ENCODE measurements around the gene NDUFS6. TPM values are rescaled to one million over a fixed set of nuclear protein-coding genes. Genes with fewer than 3 reads are reported as not detected.

The NDUFS6 gene
- polyA plus RNA-seq, 1 donor = 52.8 TPM

- Histone ChIP-seq H3K9me3 (ENCODE audit: control insufficient read depth, low read depth, low read length) (no peaks in the 10 kb centered on the region), H3K4me1 (ENCODE audit: control insufficient read depth, insufficient read depth, low read length) (no peaks in the 10 kb centered on the region), H3K36me3 (ENCODE audit: control insufficient read depth, insufficient read depth, low read length) (no peaks in the 10 kb centered on the region), H3K4me3 (ENCODE audit: low read length) (no peak overlapping the region), H3K27ac (ENCODE audit: low read length) (no peak overlapping the region), H3K27me3 (ENCODE audit: control insufficient read depth, insufficient read depth, low read length) (peaks cover 77% of the 10 kb centered on the region)
- DNase-seq = no peak
- WGBS (ENCODE audit: insufficient coverage, low lambda C conversion rate) = no CpG with 5 or more reads among the region's 17 CpGs
Observed at GRCh38 chr5:1855596-1855995, 54.4 kb downstream of the NDUFS6 start.

GRCh38 chr5:1856596-1857255 lies 55.5 kb downstream of the NDUFS6 start:
- no peaks in the 10 kb centered on the region for H3K9me3 ChIP-seq (ENCODE audit: control insufficient read depth, low read depth, low read length)
- no peaks in the 10 kb centered on the region for H3K4me1 ChIP-seq (ENCODE audit: control insufficient read depth, insufficient read depth, low read length)
- WGBS (ENCODE audit: insufficient coverage, low lambda C conversion rate) = no CpG with 5 or more reads among the region's 49 CpGs
- no peak overlapping the region for H3K4me3 ChIP-seq (ENCODE audit: low read length)
- H3K27ac ChIP-seq (ENCODE audit: low read length) = no peak overlapping the region
- no peaks in the 10 kb centered on the region for H3K36me3 ChIP-seq (ENCODE audit: control insufficient read depth, insufficient read depth, low read length)
- DNase-seq = no peak
- H3K27me3 ChIP-seq (ENCODE audit: control insufficient read depth, insufficient read depth, low read length) = peaks cover 69% of the 10 kb centered on the region

- no peaks in the 10 kb centered on the region for H3K36me3 ChIP-seq (ENCODE audit: control insufficient read depth, insufficient read depth, low read length)
- no peak overlapping the region for H3K4me3 ChIP-seq (ENCODE audit: low read length)
- WGBS (ENCODE audit: insufficient coverage, low lambda C conversion rate) = no CpG with 5 or more reads among the region's 32 CpGs
- no peaks in the 10 kb centered on the region for H3K4me1 ChIP-seq (ENCODE audit: control insufficient read depth, insufficient read depth, low read length)
- H3K27ac ChIP-seq (ENCODE audit: low read length) = no peak overlapping the region
- peaks cover 69% of the 10 kb centered on the region for H3K27me3 ChIP-seq (ENCODE audit: control insufficient read depth, insufficient read depth, low read length)
- DNase-seq = no peak
- no peaks in the 10 kb centered on the region for H3K9me3 ChIP-seq (ENCODE audit: control insufficient read depth, low read depth, low read length)
Observed at GRCh38 chr5:1857256-1857600, 56.0 kb downstream of the NDUFS6 start.

- H3K9me3 ChIP-seq (ENCODE audit: control insufficient read depth, low read depth, low read length) = no peaks in the 10 kb centered on the region
- H3K27ac ChIP-seq (ENCODE audit: low read length) = no peak overlapping the region
- no peaks in the 10 kb centered on the region for H3K36me3 ChIP-seq (ENCODE audit: control insufficient read depth, insufficient read depth, low read length)
- peaks cover 70% of the 10 kb centered on the region for H3K27me3 ChIP-seq (ENCODE audit: control insufficient read depth, insufficient read depth, low read length)
- H3K4me3 ChIP-seq (ENCODE audit: low read length) = no peak overlapping the region
- H3K4me1 ChIP-seq (ENCODE audit: control insufficient read depth, insufficient read depth, low read length) = no peaks in the 10 kb centered on the region
- DNase-seq = no peak
- no CpG with 5 or more reads among the region's 16 CpGs for WGBS (ENCODE audit: insufficient coverage, low lambda C conversion rate)
Observed at GRCh38 chr5:1858436-1858835, 57.2 kb downstream of the NDUFS6 start.

DNA sequence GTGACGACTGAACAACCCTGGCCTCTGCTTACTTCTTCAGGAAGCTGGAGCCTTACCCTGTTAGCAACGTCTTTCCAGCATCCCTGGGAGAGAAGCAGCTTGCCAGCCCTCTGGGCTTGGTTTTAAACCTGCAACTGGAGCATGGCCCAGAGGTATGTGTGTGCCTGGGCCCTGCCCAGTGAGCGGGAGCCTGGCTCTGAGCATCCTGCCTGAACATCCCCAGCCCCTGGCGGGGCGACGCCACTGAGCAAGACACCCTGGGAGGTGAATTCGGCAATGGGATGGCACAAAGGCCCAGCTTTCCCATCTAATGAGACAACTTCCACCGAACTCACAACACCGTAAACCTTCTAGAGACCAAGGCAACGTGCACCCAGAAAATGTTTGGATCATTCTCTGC lies 57.9 kb downstream of the NDUFS6 start:
- WGBS (ENCODE audit: insufficient coverage, low lambda C conversion rate) = no CpG with 5 or more reads among the region's 10 CpGs

GRCh38 chr5:1860021-1860610 lies 58.9 kb downstream of the NDUFS6 start:
- Histone ChIP-seq H3K36me3 (ENCODE audit: control insufficient read depth, insufficient read depth, low read length) (no peaks in the 10 kb centered on the region), H3K27me3 (ENCODE audit: control insufficient read depth, insufficient read depth, low read length) (peaks cover 70% of the 10 kb centered on the region), H3K4me1 (ENCODE audit: control insufficient read depth, insufficient read depth, low read length) (peaks cover 2% of the 10 kb centered on the region), H3K4me3 (ENCODE audit: low read length) (no peak overlapping the region), H3K9me3 (ENCODE audit: control insufficient read depth, low read depth, low read length) (no peaks in the 10 kb centered on the region), H3K27ac (ENCODE audit: low read length) (no peak overlapping the region)
- WGBS (ENCODE audit: insufficient coverage, low lambda C conversion rate) = no CpG with 5 or more reads among the region's 22 CpGs
- no peak for DNase-seq

More for the DNA sequence above, 57.9 kb downstream of the NDUFS6 start:
- DNase-seq = no peak
- Histone ChIP-seq H3K9me3 (ENCODE audit: control insufficient read depth, low read depth, low read length) (no peaks in the 10 kb centered on the region), H3K4me1 (ENCODE audit: control insufficient read depth, insufficient read depth, low read length) (no peaks in the 10 kb centered on the region), H3K27ac (ENCODE audit: low read length) (no peak overlapping the region), H3K36me3 (ENCODE audit: control insufficient read depth, insufficient read depth, low read length) (no peaks in the 10 kb centered on the region), H3K27me3 (ENCODE audit: control insufficient read depth, insufficient read depth, low read length) (peaks cover 70% of the 10 kb centered on the region), H3K4me3 (ENCODE audit: low read length) (no peak overlapping the region)

- Histone ChIP-seq H3K27me3 (ENCODE audit: control insufficient read depth, insufficient read depth, low read length) (peaks cover 70% of the 10 kb centered on the region), H3K4me3 (ENCODE audit: low read length) (no peak overlapping the region), H3K27ac (ENCODE audit: low read length) (no peak overlapping the region), H3K4me1 (ENCODE audit: control insufficient read depth, insufficient read depth, low read length) (peaks cover 2% of the 10 kb centered on the region), H3K36me3 (ENCODE audit: control insufficient read depth, insufficient read depth, low read length) (no peaks in the 10 kb centered on the region), H3K9me3 (ENCODE audit: control insufficient read depth, low read depth, low read length) (peaks cover 2% of the 10 kb centered on the region)
- DNase-seq = no peak
- no CpG with 5 or more reads among the region's 7 CpGs for WGBS (ENCODE audit: insufficient coverage, low lambda C conversion rate)
Observed at GRCh38 chr5:1860949-1861348, 59.7 kb downstream of the NDUFS6 start.

- peaks cover 6% of the 10 kb centered on the region for H3K4me1 ChIP-seq (ENCODE audit: control insufficient read depth, insufficient read depth, low read length)
- peak in 1 of 2 donors; percentile 46 for DNase-seq
- H3K36me3 ChIP-seq (ENCODE audit: control insufficient read depth, insufficient read depth, low read length) = no peaks in the 10 kb centered on the region
- no peak overlapping the region for H3K4me3 ChIP-seq (ENCODE audit: low read length)
- peaks cover 78% of the 10 kb centered on the region for H3K27me3 ChIP-seq (ENCODE audit: control insufficient read depth, insufficient read depth, low read length)
- no peak overlapping the region for H3K27ac ChIP-seq (ENCODE audit: low read length)
- H3K9me3 ChIP-seq (ENCODE audit: control insufficient read depth, low read depth, low read length) = peaks cover 4% of the 10 kb centered on the region
- WGBS (ENCODE audit: insufficient coverage, low lambda C conversion rate) = no CpG with 5 or more reads among the region's 16 CpGs
Observed at GRCh38 chr5:1864896-1865440, 63.8 kb downstream of the NDUFS6 start.

- H3K4me1 ChIP-seq (ENCODE audit: control insufficient read depth, insufficient read depth, low read length) = peaks cover 6% of the 10 kb centered on the region
- no peak overlapping the region for H3K4me3 ChIP-seq (ENCODE audit: low read length)
- DNase-seq = no peak
- no peak overlapping the region for H3K27ac ChIP-seq (ENCODE audit: low read length)
- peaks cover 78% of the 10 kb centered on the region for H3K27me3 ChIP-seq (ENCODE audit: control insufficient read depth, insufficient read depth, low read length)
- no peaks in the 10 kb centered on the region for H3K36me3 ChIP-seq (ENCODE audit: control insufficient read depth, insufficient read depth, low read length)
- H3K9me3 ChIP-seq (ENCODE audit: control insufficient read depth, low read depth, low read length) = peaks cover 4% of the 10 kb centered on the region
- WGBS (ENCODE audit: insufficient coverage, low lambda C conversion rate) = no CpG with 5 or more reads among the region's 14 CpGs
Observed at GRCh38 chr5:1865486-1865885, 64.3 kb downstream of the NDUFS6 start.

All from large intestine (tissue), 3 donors.